HG02973 (cell line): ENCODE results near the gene DOCK9.
"Not testable (repeated sequence)": the region's sequence is repeated elsewhere in the genome, so short reads cannot be mapped to it uniquely, and the experiment has no call there.

Source experiments
- ATAC-seq: cut with Tn5 transposase; IDR thresholded peaks from one replicate; pipeline ENCODE4 v1.9.1; 2021; ENCODE audit warnings: moderate library complexity; ENCODE audit not compliant: unreplicated experiment

Gene DOCK9

GRCh38 chr13:98754468-98754867, 223.4 kb downstream of the DOCK9 start:
- not testable (repeated sequence) for ATAC-seq

DNA sequence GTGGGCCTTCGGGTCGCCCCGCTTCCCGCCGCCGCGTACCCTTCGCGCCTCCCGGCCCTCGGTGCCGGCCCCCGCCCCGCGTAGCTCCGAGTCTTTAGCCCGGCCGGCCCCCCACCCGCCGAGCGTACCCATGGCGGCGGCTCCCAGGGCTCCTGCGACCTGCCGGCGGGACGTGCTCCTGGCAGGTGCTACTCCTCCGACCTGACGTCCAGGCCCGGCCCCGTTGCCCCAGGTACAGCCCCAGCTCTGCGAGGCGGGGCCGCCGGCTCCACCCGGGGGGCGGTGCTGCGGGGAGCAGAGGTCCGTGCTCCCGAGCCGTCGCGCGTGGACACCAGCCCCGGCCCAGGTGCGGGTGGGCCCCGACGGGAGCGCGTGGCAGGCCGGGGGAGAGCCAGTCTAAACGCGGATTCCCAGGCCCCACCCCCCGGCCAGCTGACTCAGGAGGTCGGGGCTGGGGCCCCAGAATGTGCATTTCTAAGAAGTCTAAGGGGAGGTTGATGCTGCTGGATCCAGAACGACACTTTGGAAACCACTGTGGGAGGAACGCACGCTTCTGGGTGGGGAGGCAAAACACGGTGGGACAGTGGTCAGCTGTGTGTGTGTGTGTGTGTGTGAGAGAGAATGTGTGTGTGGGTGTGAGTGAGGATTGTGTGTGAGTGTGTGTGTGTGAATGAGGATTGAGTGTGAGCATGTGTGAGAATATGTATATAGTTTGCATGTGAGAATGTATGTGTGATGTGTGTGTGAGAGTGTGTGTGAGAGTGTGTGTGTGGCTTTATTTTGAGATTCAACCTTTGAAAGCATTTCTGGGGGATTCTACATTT, 225.2 kb downstream of the DOCK9 start, which contains the start of gene SLC15A1:
Gene SLC15A1, minus strand, starts transcription at position 206 of the 824 bp plus-strand sequence. Its CDS starts 74 bp downstream, at position 132.
- ATAC-seq, result no peak

GRCh38 chr13:98751861-98752466, 225.9 kb downstream of the DOCK9 start:
- no peak for ATAC-seq

GRCh38 chr13:98751367-98751782, 226.5 kb downstream of the DOCK9 start:
- ATAC-seq, result no peak

GRCh38 chr13:98749501-98749900, 228.4 kb downstream of the DOCK9 start:
- no peak for ATAC-seq

- no peak for ATAC-seq
Measured at GRCh38 chr13:98746968-98747367, 230.9 kb downstream of the DOCK9 start.
